ENCODE results near the gene SUPT16H. TPM values are rescaled to one million over a fixed set of nuclear protein-coding genes. Genes with fewer than 3 reads are reported as not detected.

The SUPT16H gene
- total and polyA plus RNA-seq, 2 experiments from 2014 or later = 187 to 268 TPM

DNA sequence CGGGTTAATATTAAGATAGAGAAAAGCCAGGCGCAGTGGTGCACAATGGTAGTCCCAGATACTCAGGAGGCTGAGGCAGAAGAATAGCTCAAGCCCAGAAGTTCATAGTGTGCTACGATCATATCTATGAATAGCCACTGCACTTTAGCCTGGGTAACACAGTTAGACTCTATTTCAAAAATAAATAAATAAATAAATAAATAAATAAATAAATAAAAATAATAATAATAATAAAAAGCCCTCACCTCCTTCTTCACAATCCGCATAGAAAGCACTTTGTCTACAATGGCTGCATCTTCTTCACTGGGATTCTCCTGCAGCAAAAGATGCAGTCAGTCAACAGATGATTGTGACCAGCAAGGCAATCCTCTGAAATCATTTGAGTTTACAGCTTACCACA lies 31.5 kb upstream of the SUPT16H start (continued):
- TF ChIP-seq, protein P1, sequence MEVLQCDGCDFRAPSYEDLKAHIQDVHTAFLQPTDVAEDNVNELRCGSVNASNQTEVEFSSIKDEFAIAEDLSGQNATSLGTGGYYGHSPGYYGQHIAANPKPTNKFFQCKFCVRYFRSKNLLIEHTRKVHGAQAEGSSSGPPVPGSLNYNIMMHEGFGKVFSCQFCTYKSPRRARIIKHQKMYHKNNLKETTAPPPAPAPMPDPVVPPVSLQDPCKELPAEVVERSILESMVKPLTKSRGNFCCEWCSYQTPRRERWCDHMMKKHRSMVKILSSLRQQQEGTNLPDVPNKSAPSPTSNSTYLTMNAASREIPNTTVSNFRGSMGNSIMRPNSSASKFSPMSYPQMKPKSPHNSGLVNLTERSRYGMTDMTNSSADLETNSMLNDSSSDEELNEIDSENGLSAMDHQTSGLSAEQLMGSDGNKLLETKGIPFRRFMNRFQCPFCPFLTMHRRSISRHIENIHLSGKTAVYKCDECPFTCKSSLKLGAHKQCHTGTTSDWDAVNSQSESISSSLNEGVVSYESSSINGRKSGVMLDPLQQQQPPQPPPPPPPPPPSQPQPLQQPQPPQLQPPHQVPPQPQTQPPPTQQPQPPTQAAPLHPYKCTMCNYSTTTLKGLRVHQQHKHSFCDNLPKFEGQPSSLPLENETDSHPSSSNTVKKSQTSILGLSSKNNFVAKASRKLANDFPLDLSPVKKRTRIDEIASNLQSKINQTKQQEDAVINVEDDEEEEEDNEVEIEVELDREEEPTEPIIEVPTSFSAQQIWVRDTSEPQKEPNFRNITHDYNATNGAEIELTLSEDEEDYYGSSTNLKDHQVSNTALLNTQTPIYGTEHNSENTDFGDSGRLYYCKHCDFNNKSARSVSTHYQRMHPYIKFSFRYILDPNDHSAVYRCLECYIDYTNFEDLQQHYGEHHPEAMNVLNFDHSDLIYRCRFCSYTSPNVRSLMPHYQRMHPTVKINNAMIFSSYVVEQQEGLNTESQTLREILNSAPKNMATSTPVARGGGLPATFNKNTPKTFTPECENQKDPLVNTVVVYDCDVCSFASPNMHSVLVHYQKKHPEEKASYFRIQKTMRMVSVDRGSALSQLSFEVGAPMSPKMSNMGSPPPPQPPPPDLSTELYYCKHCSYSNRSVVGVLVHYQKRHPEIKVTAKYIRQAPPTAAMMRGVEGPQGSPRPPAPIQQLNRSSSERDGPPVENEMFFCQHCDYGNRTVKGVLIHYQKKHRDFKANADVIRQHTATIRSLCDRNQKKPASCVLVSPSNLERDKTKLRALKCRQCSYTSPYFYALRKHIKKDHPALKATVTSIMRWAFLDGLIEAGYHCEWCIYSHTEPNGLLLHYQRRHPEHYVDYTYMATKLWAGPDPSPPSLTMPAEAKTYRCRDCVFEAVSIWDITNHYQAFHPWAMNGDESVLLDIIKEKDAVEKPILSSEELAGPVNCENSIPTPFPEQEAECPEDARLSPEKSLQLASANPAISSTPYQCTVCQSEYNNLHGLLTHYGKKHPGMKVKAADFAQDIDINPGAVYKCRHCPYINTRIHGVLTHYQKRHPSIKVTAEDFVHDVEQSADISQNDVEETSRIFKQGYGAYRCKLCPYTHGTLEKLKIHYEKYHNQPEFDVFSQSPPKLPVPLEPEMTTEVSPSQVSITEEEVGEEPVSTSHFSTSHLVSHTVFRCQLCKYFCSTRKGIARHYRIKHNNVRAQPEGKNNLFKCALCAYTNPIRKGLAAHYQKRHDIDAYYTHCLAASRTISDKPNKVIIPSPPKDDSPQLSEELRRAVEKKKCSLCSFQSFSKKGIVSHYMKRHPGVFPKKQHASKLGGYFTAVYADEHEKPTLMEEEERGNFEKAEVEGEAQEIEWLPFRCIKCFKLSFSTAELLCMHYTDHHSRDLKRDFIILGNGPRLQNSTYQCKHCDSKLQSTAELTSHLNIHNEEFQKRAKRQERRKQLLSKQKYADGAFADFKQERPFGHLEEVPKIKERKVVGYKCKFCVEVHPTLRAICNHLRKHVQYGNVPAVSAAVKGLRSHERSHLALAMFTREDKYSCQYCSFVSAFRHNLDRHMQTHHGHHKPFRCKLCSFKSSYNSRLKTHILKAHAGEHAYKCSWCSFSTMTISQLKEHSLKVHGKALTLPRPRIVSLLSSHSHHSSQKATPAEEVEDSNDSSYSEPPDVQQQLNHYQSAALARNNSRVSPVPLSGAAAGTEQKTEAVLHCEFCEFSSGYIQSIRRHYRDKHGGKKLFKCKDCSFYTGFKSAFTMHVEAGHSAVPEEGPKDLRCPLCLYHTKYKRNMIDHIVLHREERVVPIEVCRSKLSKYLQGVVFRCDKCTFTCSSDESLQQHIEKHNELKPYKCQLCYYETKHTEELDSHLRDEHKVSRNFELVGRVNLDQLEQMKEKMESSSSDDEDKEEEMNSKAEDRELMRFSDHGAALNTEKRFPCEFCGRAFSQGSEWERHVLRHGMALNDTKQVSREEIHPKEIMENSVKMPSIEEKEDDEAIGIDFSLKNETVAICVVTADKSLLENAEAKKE (CRISPR knock-in tag; IDR thresholded peaks at IDR 0.05) = no peak
- no peak for TF ChIP-seq STAT1 (IDR thresholded peaks at IDR 0.05; ENCODE audit: unreplicated experiment)
- no peak for TF ChIP-seq ZNF331 (CRISPR knock-in tag; IDR thresholded peaks at IDR 0.05; ENCODE audit: low read depth)
- TF ChIP-seq EZH2phosphoT487 (IDR thresholded peaks at IDR 0.05; ENCODE audit: unreplicated experiment) = no peak

DNA sequence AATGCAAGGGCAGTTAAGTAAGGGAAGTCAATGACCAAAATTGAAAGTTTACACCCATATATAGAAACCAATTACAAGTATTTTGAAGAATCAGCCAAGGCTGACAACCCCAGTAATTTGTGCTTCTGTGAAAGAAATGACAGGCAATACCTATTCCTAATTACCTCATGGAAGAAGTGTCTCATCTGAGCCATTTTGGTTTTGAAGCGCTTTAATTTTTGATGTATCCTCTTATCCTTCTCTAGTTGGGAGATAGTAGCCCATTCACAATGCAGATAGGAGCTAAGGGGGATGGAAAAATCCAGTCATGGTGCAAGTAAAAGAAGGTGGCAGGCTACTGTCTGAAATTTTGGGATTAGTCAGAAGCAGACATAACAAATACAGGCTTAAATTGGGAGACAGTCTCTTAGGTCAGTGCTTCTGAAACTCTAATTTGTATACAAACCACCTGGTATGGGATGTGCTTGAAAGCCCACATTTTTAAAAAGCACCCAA lies 30.4 kb upstream of the SUPT16H start:
- Histone ChIP-seq H3K4me3 (no peak overlapping the region), H3K79me2 (replicated peaks; ENCODE audit: insufficient read depth) (0 out of 2 replicates have a peak, but pooled peaks cover 5% of the 10 kb centered on the region), H3F3A (replicated peaks; ENCODE audit: low read depth) (peaks cover 13% of the 10 kb centered on the region; the same call in 1 of the 2 replicates), H3K36me3 (ENCODE audit: insufficient read depth) (peaks cover 76% of the 10 kb centered on the region), H4K20me1 (replicated peaks; ENCODE audit: insufficient read depth) (peaks cover 18% of the 10 kb centered on the region), H3K4me2 (no peak overlapping the region), H2AFZ (no peak overlapping the region), H3K4me1 (ENCODE audit: insufficient read depth) (no peaks in the 10 kb centered on the region), H3K27ac (ENCODE audit: low read depth) (no peak overlapping the region), H3K27me3 (ENCODE audit: insufficient read depth) (no peaks in the 10 kb centered on the region), H3K9me2 (ENCODE audit: insufficient read depth) (no peaks in the 10 kb centered on the region)
- H3K4me1 Mint-ChIP-seq = no peaks in the 10 kb centered on the region
- no peak overlapping the region for H3K27ac Mint-ChIP-seq
- peaks cover 87% of the 10 kb centered on the region for H3K36me3 Mint-ChIP-seq (ENCODE audit: low read depth)
- DNase-seq (ENCODE audit: low spot score) (no peak), ATAC-seq (no peak)
- peaks cover 7% of the 10 kb centered on the region for H3K27me3 Mint-ChIP-seq (ENCODE audit: insufficient read depth, low read depth, poor library complexity)
- no peak overlapping the region for H3K4me3 Mint-ChIP-seq
- H3K9me3 Mint-ChIP-seq = no peaks in the 10 kb centered on the region; the same call in 2 of the 3 replicates
- TF ChIP-seq STAT1 (IDR thresholded peaks at IDR 0.05; ENCODE audit: unreplicated experiment) (no peak), NANOG (IDR thresholded peaks at IDR 0.05; ENCODE audit: borderline replicate concordance) (no peak), EZH2 (IDR thresholded peaks at IDR 0.05; ENCODE audit: low read depth, unreplicated experiment) (no peak), JUNB (IDR thresholded peaks at IDR 0.05; ENCODE audit: unreplicated experiment) (no peak), CREB1 (CRISPR knock-in tag; IDR thresholded peaks at IDR 0.05; ENCODE audit: low read depth) (no peak), EZH2phosphoT487 (IDR thresholded peaks at IDR 0.05; ENCODE audit: unreplicated experiment) (no peak), ZNF114 (CRISPR knock-in tag; IDR thresholded peaks at IDR 0.05) (no peak), POLR2AphosphoS5 (IDR thresholded peaks at IDR 0.05; ENCODE audit: low read depth) (no peak)
- TF ChIP-seq, protein P1 (CRISPR knock-in tag; IDR thresholded peaks at IDR 0.05) = no peak

Data from GM23338 (cell line).